ENCODE results near the gene HOXA2.
A peak's percentile ranks its signal among the peaks of the same experiment; 100 is the strongest.

HOXA2 gene

GRCh38 chr7:27102581-27103442 lies at the start of gene HOXA2:
HOXA2 (minus strand) TSS chr7:27102683; CDS start chr7:27102500, 183 bp downstream.
- H3K27me3 Mint-ChIP-seq (ENCODE audit: low read depth) = peaks cover 82% of the 10 kb centered on the region
- no peak within 1 kb of the TSS for H3K4me3 Mint-ChIP-seq
- no peak within 1 kb of the TSS for H3K27ac Mint-ChIP-seq

GRCh38 chr7:27151341-27151930 lies 49.0 kb upstream of the HOXA2 start:
- peak overlapping the region; percentile 68 for H3K27ac Mint-ChIP-seq
- peak overlapping the region; percentile 71 for H3K4me3 Mint-ChIP-seq
- DNase-seq (ENCODE audit: low spot score) = no peak
- no peaks in the 10 kb centered on the region for H3K9me3 Mint-ChIP-seq
- peaks cover 19% of the 10 kb centered on the region for H3K4me1 Mint-ChIP-seq (ENCODE audit: low read depth)
- H3K27me3 Mint-ChIP-seq (ENCODE audit: low read depth) = peaks cover 93% of the 10 kb centered on the region
- H3K36me3 Mint-ChIP-seq (ENCODE audit: low read depth) = peaks cover 3% of the 10 kb centered on the region

More at GRCh38 chr7:27102581-27103442, at the start of gene HOXA2:
- H3K4me1 Mint-ChIP-seq (ENCODE audit: low read depth) = peaks cover 4% of the 10 kb centered on the region
- DNase-seq (ENCODE audit: low spot score) = no peak
- H3K36me3 Mint-ChIP-seq (ENCODE audit: low read depth) = peaks cover 3% of the 10 kb centered on the region
- H3K9me3 Mint-ChIP-seq = no peaks in the 10 kb centered on the region

GRCh38 chr7:27150568-27151340 lies 48.3 kb upstream of the HOXA2 start:
- DNase-seq (ENCODE audit: low spot score) = peak; percentile 51
- Mint-ChIP-seq H3K9me3 (no peaks in the 10 kb centered on the region), H3K36me3 (ENCODE audit: low read depth) (peaks cover 3% of the 10 kb centered on the region), H3K4me1 (ENCODE audit: low read depth) (peaks cover 19% of the 10 kb centered on the region), H3K4me3 (peak overlapping the region; percentile 71), H3K27me3 (ENCODE audit: low read depth) (peaks cover 94% of the 10 kb centered on the region), H3K27ac (no peak overlapping the region)

GRCh38 chr7:27149842-27150567 lies 47.5 kb upstream of the HOXA2 start:
- peaks cover 3% of the 10 kb centered on the region for H3K36me3 Mint-ChIP-seq (ENCODE audit: low read depth)
- no peak overlapping the region for H3K27ac Mint-ChIP-seq
- no peak for DNase-seq (ENCODE audit: low spot score)
- peaks cover 86% of the 10 kb centered on the region for H3K27me3 Mint-ChIP-seq (ENCODE audit: low read depth)
- peak overlapping the region; percentile 71 for H3K4me3 Mint-ChIP-seq
- H3K9me3 Mint-ChIP-seq = no peaks in the 10 kb centered on the region
- peaks cover 16% of the 10 kb centered on the region for H3K4me1 Mint-ChIP-seq (ENCODE audit: low read depth)

GRCh38 chr7:27148756-27149641 lies 46.5 kb upstream of the HOXA2 start:
- Mint-ChIP-seq H3K4me1 (ENCODE audit: low read depth) (peaks cover 10% of the 10 kb centered on the region), H3K4me3 (no peak overlapping the region), H3K27me3 (ENCODE audit: low read depth) (peaks cover 76% of the 10 kb centered on the region), H3K36me3 (ENCODE audit: low read depth) (peaks cover 3% of the 10 kb centered on the region), H3K9me3 (no peaks in the 10 kb centered on the region), H3K27ac (no peak overlapping the region)
- no peak for DNase-seq (ENCODE audit: low spot score)

GRCh38 chr7:27148031-27148755 lies 45.7 kb upstream of the HOXA2 start:
- H3K9me3 Mint-ChIP-seq = no peaks in the 10 kb centered on the region

GRCh38 chr7:27147199-27148030 lies 44.9 kb upstream of the HOXA2 start, which contains the start of gene HOXA6:
HOXA6 (minus strand) TSS chr7:27147774; CDS start chr7:27147749, 25 bp downstream.
- DNase-seq (ENCODE audit: low spot score) = no peak
- Mint-ChIP-seq H3K27ac (no peak within 1 kb of the TSS), H3K9me3 (no peaks in the 10 kb centered on the region), H3K27me3 (ENCODE audit: low read depth) (peaks cover 63% of the 10 kb centered on the region), H3K4me3 (no peak within 1 kb of the TSS), H3K4me1 (ENCODE audit: low read depth) (peaks cover 10% of the 10 kb centered on the region), H3K36me3 (ENCODE audit: low read depth) (peaks cover 3% of the 10 kb centered on the region)

More at GRCh38 chr7:27148031-27148755, 45.7 kb upstream of the HOXA2 start:
- peaks cover 10% of the 10 kb centered on the region for H3K4me1 Mint-ChIP-seq (ENCODE audit: low read depth)
- no peak overlapping the region for H3K4me3 Mint-ChIP-seq
- H3K27ac Mint-ChIP-seq = no peak overlapping the region
- H3K36me3 Mint-ChIP-seq (ENCODE audit: low read depth) = peaks cover 3% of the 10 kb centered on the region
- DNase-seq (ENCODE audit: low spot score) = no peak
- H3K27me3 Mint-ChIP-seq (ENCODE audit: low read depth) = peaks cover 68% of the 10 kb centered on the region

- Mint-ChIP-seq H3K36me3 (ENCODE audit: low read depth) (peaks cover 3% of the 10 kb centered on the region), H3K4me3 (no peak overlapping the region), H3K4me1 (ENCODE audit: low read depth) (peaks cover 8% of the 10 kb centered on the region), H3K27me3 (ENCODE audit: low read depth) (peaks cover 55% of the 10 kb centered on the region), H3K27ac (no peak overlapping the region), H3K9me3 (no peaks in the 10 kb centered on the region)
- no peak for DNase-seq (ENCODE audit: low spot score)
Observed at GRCh38 chr7:27146491-27147198, 44.2 kb upstream of the HOXA2 start.

GRCh38 chr7:27145914-27146412 lies 43.5 kb upstream of the HOXA2 start:
- Mint-ChIP-seq H3K9me3 (no peaks in the 10 kb centered on the region), H3K27me3 (ENCODE audit: low read depth) (peaks cover 48% of the 10 kb centered on the region), H3K4me3 (no peak overlapping the region), H3K36me3 (ENCODE audit: low read depth) (no peaks in the 10 kb centered on the region), H3K4me1 (ENCODE audit: low read depth) (peaks cover 1% of the 10 kb centered on the region), H3K27ac (no peak overlapping the region)
- DNase-seq (ENCODE audit: low spot score) = no peak

GRCh38 chr7:27145165-27145913 lies 42.9 kb upstream of the HOXA2 start:
- no peak overlapping the region for H3K4me3 Mint-ChIP-seq
- no peak for DNase-seq (ENCODE audit: low spot score)
- no peaks in the 10 kb centered on the region for H3K9me3 Mint-ChIP-seq
- H3K27ac Mint-ChIP-seq = no peak overlapping the region
- H3K36me3 Mint-ChIP-seq (ENCODE audit: low read depth) = no peaks in the 10 kb centered on the region
- H3K4me1 Mint-ChIP-seq (ENCODE audit: low read depth) = no peaks in the 10 kb centered on the region
- peaks cover 43% of the 10 kb centered on the region for H3K27me3 Mint-ChIP-seq (ENCODE audit: low read depth)
